HG03135 (cell line): ENCODE data around the gene ME3.

Experiments
- ATAC-seq: cut with Tn5 transposase; IDR thresholded peaks from one replicate; pipeline ENCODE4 v1.9.1; 2021; ENCODE audit warnings: mild to moderate bottlenecking, moderate library complexity; ENCODE audit not compliant: unreplicated experiment

The ME3 gene

GRCh38 chr11:86589856-86590589 is 82.4 kb downstream of the ME3 start:
- ATAC-seq = no peak

DNA sequence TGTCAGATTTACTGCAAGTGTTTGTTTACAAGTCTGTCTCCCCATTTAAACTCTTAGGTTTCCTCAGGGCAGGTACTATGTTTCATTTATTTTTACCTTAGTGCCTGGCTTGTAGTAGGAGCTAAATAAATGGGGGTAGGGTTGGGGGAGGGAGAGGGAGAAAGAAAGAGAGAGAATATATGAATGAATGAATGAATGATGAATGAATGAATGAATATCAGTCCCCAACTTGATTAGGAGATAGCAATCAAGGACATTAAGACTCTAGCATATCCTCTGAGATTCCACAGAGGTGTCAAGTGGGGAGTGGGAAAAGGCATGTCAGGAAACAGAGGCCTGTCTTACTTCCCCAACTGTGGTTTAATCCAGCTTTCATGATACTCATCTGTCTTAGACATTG is 83.2 kb downstream of the ME3 start:
- no peak for ATAC-seq

DNA sequence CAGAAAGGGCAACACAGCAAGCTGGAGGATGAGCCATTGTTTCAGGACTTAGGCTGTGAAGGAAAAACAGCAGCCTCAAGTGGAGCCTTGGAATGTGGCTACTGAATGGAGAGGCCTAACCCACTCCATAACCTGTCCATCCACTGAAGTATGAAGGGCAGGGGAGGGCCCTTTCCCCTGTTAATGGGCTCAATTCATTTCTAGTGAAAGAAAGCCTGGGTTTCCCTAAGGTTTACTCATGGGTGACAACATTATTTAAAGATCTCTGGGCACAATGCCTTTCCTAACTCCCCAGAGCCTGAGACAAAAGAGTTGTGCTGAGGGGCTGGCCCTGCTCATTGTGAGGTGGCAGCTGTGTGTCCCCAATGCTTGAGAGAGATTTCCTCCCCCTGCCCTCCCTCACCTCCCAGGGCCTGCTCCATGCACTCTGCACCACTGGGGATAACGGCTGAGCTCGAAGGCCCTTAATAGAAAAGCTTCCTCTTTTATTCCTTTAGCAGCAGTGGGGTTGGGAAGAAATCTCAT is 83.8 kb downstream of the ME3 start:
- ATAC-seq = no peak

DNA sequence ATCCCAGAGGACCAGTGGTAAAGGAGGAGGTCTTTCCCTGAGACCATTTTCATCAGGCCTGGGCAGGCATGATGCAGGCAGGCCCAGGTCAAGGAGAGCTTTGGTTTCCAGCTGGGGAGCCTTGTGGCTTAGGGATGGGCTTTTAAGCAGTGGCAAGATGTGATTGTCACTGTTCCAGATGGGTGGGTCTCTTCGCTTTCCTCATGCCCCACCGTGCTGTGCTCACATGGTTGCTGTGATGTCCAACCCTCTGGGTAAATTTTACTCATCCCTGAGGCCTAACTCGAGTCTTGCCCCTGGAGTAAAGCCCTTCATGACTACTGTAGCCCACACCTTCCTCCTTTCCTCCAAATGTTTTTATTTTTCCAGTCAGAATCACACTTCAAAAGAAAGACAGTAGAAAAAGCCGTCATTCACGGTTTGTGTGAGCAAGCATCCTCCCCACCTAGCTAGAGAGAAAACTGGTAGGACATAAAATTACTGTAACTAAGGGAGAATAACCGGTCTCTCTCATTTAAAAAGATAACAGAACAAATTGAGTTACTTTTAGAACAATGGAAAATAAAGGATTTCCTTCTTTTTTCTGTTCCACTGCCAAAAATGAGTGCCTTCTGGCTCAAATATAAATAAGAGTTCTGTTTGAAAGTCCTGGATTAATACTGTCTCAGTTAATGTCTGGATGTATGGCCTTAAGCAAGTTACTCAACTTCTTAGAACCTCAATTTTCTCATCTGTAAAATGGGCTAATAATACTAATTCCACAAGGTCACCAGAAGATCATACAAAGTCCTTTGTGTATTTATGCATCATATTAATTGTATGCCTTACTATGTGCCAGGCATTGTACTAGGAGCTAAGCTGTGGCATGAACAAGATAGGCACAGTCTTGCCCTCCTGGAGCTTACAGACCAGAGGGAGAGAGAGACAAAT is 84.9 kb downstream of the ME3 start:
- ATAC-seq = no peak

GRCh38 chr11:86586307-86586706 is 86.1 kb downstream of the ME3 start:
- no peak for ATAC-seq

- no peak for ATAC-seq
These were observed 89.5 kb downstream of the ME3 start for GRCh38 chr11:86582898-86583297.

- no peak for ATAC-seq
These were observed 91.9 kb downstream of the ME3 start for GRCh38 chr11:86580535-86580934.

- no peak for ATAC-seq
These were observed 93.0 kb downstream of the ME3 start for GRCh38 chr11:86579406-86579731.

GRCh38 chr11:86578727-86579405 is 93.5 kb downstream of the ME3 start:
- no peak for ATAC-seq

DNA sequence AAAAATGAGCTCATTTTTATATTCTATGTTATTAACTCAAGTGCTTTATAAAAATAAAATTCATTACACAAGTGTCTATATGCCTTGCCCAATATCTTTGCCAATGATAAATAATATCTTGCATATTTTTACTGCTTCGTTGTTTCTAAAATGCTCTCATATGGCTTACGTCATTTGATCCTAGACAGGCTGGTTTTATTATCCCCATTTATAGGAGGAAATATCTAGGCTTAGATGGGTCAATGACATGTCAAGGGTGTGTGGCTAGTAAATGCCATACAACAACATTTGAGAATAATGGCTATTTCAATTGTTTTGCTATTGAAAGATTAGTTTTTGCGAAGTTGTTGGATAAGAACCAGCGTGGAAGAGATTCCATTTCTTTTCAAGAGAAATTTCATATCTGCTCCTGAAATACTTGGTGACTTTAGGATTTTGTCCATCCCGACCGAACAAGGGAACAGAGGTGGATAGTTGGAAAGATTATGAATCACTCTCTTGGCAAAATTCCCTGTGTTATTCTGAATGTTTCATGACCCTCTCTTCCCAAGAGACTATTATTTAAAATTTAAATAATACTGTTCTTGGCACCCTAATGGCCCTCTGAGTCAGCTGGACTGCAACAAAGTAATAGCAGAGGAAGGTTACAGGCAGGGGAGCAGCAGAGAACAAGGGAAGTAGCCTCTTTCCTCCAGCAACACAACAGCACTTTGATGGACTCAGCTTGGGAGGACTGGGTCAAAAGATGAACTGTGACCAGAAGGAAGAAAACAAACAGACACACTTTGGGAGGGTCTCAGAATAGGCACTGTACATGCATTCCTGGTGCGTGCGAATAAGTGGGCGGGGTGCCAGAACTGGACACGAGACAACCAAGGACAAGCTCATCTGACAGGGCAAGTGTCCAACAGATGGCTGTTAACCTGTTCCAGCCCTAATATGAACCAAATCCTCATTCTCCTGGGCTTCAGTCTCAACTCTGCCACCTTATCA is 94.5 kb downstream of the ME3 start:
- no peak for ATAC-seq

DNA sequence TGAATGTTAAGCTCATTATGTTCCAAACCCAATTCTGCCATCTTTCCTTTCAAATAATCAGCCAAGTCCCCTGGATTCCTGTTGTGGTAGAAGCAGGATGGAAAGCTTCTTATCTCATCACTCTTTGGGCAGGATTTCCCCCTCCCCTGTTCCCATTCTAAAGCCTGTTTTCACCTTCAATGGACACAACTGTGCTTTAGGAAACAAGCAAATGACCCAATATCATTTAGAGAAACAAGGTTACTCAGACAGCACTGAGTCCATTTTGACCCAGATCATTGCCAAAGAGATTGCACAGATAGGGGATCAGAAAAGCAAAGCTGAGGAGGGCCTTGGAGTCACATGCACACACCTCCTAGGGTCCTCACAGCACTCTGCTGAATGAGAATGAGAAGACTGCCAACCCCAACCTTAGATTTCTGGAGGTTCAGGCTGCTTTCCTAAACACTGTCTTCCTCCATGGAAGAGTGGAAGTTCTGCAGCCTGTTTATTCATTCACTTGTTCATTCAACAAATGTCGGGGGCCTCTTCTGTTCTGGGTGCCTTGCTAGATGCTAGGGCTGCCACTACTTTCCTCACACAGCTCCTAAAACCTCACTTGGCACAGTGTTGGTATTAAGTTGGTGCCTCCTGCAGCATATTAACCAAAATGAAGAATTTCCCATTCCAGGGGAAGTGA is 95.3 kb downstream of the ME3 start:
- ATAC-seq = no peak

GRCh38 chr11:86575927-86576326 is 96.5 kb downstream of the ME3 start:
- no peak for ATAC-seq

DNA sequence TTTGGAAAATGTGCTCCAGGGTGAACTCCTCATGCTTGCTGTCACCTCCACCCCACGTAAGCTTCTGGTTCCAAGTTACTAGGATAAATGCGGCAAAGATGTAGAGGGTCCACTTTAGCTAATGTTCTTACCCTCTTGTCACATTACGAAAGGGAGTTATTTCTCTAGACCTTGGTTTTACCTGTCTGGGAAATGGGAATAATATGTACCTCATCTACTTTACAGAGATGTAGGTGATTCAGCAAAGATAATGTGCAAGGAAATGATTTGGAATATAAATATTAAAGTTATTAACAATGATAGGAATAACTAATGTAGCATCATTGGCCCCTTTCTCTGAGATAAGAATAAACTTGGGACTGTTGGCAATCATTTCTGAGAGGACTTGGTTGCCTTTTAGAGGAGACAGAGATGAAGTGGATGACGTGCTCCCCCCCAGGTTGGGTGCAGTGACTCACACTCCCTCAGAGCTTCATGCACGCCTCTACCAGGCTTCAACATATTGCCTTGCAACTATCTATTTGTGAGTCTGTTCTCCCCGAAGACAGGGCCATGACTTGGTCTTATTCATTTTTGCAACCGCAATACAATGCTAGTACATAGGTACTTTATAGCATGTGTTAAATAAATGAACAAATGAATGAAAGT is 97.1 kb downstream of the ME3 start:
- ATAC-seq = no peak

DNA sequence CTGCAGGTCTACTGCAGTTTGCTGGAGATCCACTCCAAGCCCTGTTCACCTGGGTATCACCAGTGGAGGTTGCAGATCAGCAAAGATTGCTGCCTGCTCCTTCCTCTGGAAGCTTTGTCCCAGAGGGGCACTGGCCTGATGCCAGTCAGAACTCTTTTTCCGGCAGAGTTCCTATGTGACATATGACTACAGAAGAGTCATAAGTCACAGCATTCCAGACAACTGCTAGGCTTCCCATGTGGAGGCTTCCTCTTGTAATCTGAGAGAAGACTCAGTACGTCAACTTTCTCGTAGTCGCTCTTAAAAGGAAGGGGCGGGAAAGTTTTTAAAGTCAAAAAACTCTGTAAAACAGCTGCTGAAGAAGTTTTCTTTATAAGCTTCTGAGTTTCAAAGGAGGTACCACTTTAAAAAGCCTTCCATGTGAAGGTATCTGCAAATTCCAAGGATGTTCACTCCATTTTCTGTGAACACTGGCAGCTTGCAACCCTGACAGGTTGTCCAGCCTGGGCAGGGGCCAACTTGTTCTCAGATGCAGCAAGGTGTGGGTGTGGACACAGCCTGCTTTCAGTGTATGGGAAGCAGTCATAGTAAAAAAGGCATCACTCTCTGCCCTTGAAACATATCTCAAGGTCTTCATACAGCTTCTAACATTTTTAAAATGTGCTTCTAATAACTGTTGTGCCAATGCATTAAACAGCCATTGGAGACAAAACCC is 97.8 kb downstream of the ME3 start:
- ATAC-seq = no peak

DNA sequence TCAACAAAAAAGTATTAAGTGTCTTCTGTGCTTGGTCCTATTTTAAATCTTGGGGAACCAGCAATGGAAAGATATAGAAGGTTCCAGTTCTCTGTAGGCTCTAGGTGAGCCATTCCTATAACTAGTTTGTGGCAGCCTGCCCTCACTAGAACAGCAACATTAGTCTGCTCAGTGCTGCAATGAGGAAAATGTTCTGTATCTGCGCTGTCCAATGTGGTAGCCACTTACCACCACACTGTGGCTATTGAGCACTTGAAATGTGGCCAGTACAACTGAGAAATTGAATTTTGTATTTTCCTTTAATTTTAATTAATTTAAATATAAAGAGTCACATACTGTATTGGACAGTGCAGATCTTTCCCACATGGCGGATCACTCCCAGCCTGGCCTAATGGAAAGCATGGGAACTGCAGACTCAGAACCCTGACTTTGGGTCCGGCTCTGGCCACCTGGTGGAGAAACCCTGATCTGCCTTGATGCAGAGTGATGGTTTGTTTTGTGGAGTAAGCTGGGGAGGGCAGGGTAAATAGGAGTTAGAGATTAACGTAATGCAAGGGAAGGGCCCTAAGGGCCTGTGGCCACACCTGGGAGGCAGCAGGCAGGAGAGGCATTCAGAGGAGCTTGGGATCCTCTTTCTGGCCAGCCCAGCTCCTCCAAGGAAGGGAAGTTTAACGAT is 101.0 kb downstream of the ME3 start:
- ATAC-seq = no peak

GRCh38 chr11:86570451-86570850 is 102.0 kb downstream of the ME3 start:
- no peak for ATAC-seq

DNA sequence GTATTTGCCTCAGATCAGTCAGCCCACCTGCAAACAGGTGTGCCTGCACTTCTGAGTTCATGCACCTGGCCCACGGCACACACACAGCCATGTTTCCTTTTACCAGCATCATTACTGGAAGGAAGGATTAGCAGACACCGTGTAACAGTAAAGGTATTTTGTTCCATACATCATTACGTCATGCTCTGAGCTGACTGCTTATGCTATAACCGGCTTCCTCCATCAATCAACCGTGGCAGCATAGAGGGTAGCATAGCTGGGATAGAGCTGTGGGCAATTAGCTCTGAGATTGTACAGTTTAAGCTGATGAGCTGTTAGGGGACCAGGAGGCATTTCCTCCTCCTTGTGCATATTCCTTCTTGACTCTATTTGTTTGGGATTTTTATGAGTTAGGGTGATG is 102.4 kb downstream of the ME3 start:
- ATAC-seq = no peak

DNA sequence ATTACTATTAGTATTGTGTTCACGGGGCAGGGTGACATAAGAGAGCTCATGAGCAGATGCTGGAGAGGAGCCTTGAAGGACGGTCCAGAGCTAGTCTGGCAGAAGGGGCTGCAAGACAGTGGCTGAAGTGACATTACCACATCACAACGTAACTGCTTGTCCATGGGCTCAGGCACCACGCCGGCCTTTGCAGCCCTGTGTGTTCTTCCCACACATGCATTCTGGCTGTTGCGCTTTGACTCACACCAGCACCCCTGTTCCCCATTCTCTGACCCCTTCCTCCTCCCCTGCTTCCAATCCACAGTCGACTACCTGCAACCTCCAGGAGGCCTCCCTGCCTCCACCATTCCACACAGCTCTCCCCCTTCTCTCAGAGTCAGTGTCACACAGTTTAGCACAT is 103.3 kb downstream of the ME3 start:
- no peak for ATAC-seq
